MG63 (cell line): Measurements from ENCODE around the gene HERPUD2. TPM values are rescaled to one million over a fixed set of nuclear protein-coding genes. Genes with fewer than 3 reads are reported as not detected.
A peak's percentile ranks its signal among the peaks of the same experiment; 100 is the strongest.
"Not testable (repeated sequence)": the region's sequence is repeated elsewhere in the genome, so short reads cannot be mapped to it uniquely, and the experiment has no call there.

Experiments used
- DNase-seq: peaks from one replicate; pipeline ENCODE4 v3.0.0-alpha.2; 2020
- H3K27me3 ChIP-seq: fragments of 250-450 bp; sonication (Bioruptor Pico); 2 replicates; pipeline ENCODE4 v1.5.1; 2020; ENCODE audit warnings: mild to moderate bottlenecking, moderate library complexity
- H3K36me3 ChIP-seq: fragments of 250-450 bp; sonication (Bioruptor Pico); 2 replicates; pipeline ENCODE4 v1.5.1; 2020; ENCODE audit warnings: mild to moderate bottlenecking, moderate library complexity
- H3K4me3 ChIP-seq: fragments of 250-450 bp; sonication (Bioruptor Pico); 2 replicates; pipeline ENCODE4 v1.5.1; 2020; ENCODE audit warnings: mild to moderate bottlenecking, moderate library complexity
- H3K9me3 ChIP-seq: fragments of 250-450 bp; sonication (Bioruptor Pico); 2 replicates; pipeline ENCODE4 v1.5.1; 2020; ENCODE audit warnings: mild to moderate bottlenecking, moderate library complexity
- total RNA-seq: library from RNA; depleted of rRNA; stranded (reverse); fragments of >200 nt; shearing (Covaris generic); gene quantifications from 2 replicates; pipeline ENCODE4 v1.2.3, GENCODE V29; 2014; ENCODE audit warnings: low replicate concordance

The HERPUD2 gene
- total RNA-seq, 1 experiment from 2014 or later, result 12.0 TPM

DNA sequence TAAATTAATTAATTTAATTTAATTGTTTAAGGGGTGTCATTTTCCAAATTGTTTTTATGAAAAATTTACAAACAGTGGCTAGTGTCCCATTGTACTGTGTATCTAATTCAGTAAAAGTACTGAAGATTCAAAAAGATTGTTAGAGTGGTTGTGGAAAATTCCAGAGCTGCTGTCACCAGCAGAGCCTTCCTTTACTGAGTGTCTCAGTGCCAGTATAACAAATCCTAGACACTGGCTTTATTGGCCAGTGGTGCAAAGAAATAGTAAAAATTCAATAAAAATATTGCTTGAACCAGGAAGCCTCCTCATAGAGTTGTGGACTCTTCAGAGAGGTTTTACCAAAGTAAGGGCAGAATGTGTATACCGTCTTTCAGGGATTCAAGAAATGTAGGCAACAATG, 23.1 kb upstream of the HERPUD2 start:
- no peak overlapping the region for H3K4me3 ChIP-seq
- no peak for DNase-seq

DNA sequence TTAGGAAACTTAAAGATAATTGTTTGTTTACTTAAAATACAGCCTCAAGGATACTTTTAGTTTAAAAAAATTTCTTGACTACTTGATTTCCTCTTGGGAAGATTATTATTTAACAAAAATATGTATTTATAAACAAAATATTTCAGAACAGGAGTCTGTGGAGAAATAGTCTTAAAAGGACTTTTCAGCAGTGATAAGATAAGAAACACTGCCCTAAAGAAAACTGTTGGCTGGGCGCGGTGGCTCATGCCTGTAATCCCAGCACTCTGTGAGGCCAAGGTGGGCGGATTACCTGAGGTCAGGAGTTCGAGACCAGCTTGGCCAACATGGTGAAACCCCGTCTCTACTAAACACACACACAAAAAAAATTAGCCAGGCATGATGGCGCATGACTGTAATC, 22.6 kb upstream of the HERPUD2 start:
- H3K4me3 ChIP-seq, result no peak overlapping the region
- H3K36me3 ChIP-seq, result no peaks in the 10 kb centered on the region
- no peaks in the 10 kb centered on the region for H3K9me3 ChIP-seq

More for the DNA sequence above, 23.1 kb upstream of the HERPUD2 start:
- Histone ChIP-seq H3K36me3 (no peaks in the 10 kb centered on the region), H3K27me3 (0 out of 2 replicates have a peak, but pooled peaks cover 4% of the 10 kb centered on the region), H3K9me3 (no peaks in the 10 kb centered on the region)

DNA sequence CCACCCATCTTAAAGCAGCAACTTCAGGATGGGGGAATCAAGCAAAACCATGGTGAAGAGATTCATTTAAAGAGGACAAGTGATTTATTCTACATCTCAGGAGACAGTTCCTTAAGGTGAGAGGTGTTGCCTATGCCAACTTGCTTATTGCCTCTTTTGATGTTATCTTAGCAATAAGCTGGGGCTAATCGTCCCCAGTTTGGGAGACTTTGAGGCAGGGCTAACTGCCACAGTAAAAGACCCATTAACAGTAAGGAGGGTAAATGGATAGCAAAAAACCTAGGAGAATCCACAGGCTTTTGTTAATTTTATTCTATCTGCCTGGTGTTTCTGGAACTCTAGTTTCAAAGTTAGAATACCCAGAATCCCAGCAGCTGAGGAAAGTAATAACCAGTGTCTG, 22.1 kb upstream of the HERPUD2 start:
- 0 out of 2 replicates have a peak, but pooled peaks cover 4% of the 10 kb centered on the region for H3K27me3 ChIP-seq
- H3K4me3 ChIP-seq, result no peak overlapping the region

More for the DNA sequence above, 22.6 kb upstream of the HERPUD2 start:
- no peak for DNase-seq
- H3K27me3 ChIP-seq, result 0 out of 2 replicates have a peak, but pooled peaks cover 4% of the 10 kb centered on the region

DNA sequence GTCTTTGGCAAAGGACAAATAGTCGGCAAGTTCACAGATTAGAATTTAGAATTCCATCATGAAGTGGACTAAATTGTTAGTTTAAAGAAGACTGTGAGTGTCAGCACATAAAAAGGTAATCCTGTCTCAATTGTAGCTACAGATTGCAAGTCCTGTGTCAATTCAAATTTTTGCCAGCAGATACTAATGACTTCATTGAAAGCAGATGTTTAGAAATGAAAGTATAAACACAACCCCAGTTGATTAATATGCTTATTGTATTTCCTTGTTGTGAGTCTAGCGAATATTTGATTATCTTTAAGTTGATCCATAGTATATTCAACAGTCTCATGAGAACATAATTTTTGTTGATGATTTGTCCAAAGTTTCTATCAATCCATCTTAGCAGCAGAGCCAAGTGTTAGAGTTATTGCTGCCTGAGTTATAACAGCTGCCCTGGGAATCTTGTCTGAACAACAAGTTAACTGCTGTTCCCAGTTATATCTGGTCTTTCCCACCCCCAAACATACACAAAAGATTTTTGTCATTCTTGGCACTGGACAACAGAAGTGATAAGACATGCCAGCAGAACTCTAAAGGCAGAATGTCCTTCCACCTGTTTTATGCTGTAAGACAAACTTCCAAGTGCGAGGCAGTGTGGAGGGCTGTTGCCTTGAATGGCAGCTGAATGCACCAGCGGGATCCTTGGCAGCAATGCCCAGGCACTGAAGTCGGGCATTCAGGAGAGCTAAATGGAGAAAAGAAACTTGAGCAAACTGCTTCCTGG, 21.3 kb upstream of the HERPUD2 start:
- Histone ChIP-seq H3K9me3 (no peaks in the 10 kb centered on the region), H3K27me3 (0 out of 2 replicates have a peak, but pooled peaks cover 4% of the 10 kb centered on the region), H3K36me3 (no peaks in the 10 kb centered on the region), H3K4me3 (0 out of 2 replicates have a peak overlapping the region, but pooled peaks have one; percentile 8)
- peak; percentile 38 for DNase-seq

More for the DNA sequence above, 22.1 kb upstream of the HERPUD2 start:
- DNase-seq, result no peak
- Histone ChIP-seq H3K36me3 (no peaks in the 10 kb centered on the region), H3K9me3 (no peaks in the 10 kb centered on the region)

DNA sequence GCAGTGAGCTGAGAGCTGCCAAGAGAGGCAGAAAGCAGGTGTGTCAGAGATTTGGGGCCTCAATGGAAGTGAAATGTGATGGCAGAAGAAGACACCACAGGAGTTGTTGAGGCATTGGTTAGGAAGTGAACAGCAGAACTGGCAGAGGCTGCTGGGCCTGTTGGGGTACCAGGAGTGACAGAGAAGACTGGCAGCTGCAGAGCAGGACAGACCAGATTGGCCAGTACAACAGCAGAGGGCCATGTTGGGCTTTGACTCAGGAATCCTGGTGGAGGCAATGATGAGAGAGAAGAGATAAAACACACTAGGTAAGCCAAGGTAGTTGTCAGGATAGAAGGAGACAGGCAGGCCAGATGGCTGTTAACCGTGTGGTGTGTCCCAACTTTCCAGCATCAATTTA, 19.9 kb upstream of the HERPUD2 start:
- Histone ChIP-seq H3K27me3 (0 out of 2 replicates have a peak, but pooled peaks cover 4% of the 10 kb centered on the region), H3K4me3 (no peak overlapping the region), H3K9me3 (no peaks in the 10 kb centered on the region), H3K36me3 (no peaks in the 10 kb centered on the region)
- DNase-seq, result no peak

DNA sequence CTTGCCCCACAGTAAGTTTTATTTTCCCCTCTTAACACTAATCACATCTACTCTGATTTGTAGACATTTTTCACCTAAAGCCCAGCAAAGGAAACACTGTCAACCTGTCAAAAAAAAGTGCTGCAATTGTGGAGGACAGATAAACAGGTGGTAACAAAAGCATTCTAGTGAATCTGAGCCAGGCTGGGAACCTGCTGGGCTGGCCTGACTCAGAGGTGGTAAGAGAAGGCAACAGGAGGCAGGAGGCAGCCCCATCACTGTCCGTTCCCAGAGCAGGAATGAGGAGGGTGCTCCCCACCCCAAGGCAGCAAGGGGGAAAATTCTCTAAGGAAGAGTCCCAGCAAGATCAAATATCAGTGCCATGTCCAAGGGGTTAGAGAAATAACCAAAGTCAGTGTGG, 19.5 kb upstream of the HERPUD2 start:
- no peak overlapping the region for H3K4me3 ChIP-seq
- no peaks in the 10 kb centered on the region for H3K36me3 ChIP-seq
- DNase-seq, result no peak
- H3K27me3 ChIP-seq, result 0 out of 2 replicates have a peak, but pooled peaks cover 4% of the 10 kb centered on the region
- no peaks in the 10 kb centered on the region for H3K9me3 ChIP-seq

DNA sequence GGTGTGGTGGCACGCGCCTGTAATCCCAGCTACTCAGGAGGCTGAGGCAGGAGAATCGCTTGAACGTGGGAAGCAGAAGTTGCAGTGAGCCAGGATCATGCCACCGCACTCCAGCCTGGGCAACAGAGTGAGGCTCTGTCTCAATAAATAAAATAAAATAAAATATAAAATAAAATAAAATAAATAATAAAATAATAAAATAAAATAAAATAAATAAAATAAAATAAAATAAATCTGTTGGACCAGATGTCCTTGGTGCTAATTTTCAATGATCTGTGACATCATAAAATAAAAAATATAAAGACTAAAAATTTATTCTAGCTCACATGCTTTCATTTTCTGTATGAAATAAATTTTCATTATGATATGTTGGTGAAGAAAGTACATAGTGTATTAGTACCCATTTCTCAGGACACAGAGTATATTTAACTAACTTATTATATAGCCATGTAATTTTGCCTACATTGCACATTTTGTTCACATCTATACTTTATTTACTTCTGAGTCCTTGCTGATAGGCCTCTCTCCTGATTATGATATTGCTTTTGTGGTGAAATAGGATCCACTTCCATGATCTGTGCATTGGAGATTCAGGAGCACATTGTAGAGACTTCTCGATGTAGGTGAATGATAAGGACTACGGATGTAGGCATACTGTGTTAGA, 17.8 kb upstream of the HERPUD2 start:
- Histone ChIP-seq H3K4me3 (no peak overlapping the region), H3K27me3 (0 out of 2 replicates have a peak, but pooled peaks cover 4% of the 10 kb centered on the region), H3K9me3 (no peaks in the 10 kb centered on the region), H3K36me3 (no peaks in the 10 kb centered on the region)
- DNase-seq, result no peak

DNA sequence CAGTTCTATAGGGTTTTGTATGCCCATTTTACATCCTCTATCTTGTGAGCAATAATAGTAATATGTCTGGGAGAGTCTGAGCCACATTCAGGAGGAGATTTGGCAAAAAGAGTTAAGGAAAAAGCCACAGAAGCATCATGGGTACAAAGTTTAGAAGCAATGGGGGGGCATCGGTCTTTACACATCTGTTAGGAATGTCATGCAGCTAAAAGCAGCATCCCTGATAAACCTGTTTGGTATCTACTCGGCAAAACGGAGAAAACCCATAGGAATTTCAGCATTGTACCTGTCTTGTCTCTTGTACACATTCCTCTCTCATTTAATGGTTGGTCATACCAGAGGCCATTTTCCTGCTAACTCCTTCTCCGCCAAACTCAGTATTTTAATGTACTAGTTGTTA, 12.5 kb upstream of the HERPUD2 start:
- H3K27me3 ChIP-seq, result no peaks in the 10 kb centered on the region
- no peak for DNase-seq
- H3K4me3 ChIP-seq, result no peak overlapping the region
- H3K9me3 ChIP-seq, result no peaks in the 10 kb centered on the region
- H3K36me3 ChIP-seq, result no peaks in the 10 kb centered on the region

DNA sequence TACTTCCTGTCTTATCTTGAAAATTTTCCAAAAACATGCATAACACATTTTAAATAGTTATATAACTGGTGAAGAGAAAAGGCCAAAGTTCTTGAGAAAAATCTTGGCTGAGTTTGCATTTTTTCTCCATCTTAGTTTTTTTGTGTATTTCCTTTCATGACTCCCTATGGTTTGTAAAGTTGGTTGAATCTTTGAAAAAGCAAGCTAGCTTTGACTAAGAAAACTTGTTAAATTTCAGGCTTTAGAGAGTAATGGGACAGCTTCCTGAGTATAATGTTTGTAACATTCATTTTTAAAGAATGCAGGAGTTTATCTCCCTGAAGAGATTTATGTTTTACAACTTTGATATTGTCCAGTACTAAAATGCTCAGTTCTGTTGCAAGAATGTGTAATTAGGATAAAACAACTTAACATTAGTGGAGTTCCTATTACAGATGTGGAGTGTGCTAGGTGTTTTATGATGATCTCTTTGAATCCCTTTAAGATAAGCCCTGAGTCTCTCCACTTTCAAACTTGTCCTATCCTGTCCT, 11.1 kb upstream of the HERPUD2 start:
- no peaks in the 10 kb centered on the region for H3K36me3 ChIP-seq
- no peak overlapping the region for H3K4me3 ChIP-seq
- no peaks in the 10 kb centered on the region for H3K27me3 ChIP-seq
- H3K9me3 ChIP-seq, result no peaks in the 10 kb centered on the region
- no peak for DNase-seq

DNA sequence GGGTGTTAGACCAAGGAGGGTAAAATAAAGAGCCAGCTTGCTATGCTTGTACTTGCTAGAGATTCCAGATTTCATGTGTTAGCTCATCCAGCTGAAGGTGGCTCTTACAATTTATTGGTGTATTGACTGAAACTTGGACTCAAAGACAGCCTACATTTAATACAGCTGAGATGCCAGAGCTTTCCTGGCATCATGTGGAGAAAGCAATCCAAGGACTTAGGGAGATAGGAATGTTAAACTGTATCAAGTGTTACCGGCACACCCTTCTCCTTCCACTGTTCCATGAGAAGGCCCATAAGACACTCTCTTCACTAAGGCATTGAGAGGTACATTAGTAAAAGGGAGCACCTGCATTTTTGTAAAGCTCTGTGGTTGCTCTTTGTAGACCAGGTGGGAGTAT, 9.3 kb upstream of the HERPUD2 start:
- Histone ChIP-seq H3K4me3 (no peak overlapping the region), H3K27me3 (no peaks in the 10 kb centered on the region), H3K36me3 (no peaks in the 10 kb centered on the region), H3K9me3 (no peaks in the 10 kb centered on the region)
- no peak for DNase-seq

DNA sequence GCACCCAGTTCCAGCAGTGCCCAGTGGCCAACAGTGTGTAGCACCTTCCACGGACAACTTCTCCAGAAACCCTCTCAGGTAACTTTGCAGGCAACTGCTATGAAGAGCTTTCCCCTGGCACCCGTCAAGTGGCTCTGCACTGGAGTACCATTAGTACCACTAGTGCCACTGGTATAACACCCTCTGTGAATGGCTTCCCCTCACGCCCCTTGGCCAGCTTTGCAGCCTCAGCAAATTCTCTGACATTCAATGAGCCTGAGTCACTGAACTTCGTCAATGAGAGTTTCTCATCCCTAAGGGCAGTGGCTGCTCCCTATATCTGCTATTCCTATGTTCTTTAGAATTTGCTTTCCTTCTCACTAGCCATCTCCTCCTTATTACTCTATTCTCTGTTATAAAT, 7.6 kb upstream of the HERPUD2 start:
- Histone ChIP-seq H3K27me3 (no peaks in the 10 kb centered on the region), H3K9me3 (no peaks in the 10 kb centered on the region), H3K4me3 (no peak overlapping the region), H3K36me3 (no peaks in the 10 kb centered on the region)
- no peak for DNase-seq

DNA sequence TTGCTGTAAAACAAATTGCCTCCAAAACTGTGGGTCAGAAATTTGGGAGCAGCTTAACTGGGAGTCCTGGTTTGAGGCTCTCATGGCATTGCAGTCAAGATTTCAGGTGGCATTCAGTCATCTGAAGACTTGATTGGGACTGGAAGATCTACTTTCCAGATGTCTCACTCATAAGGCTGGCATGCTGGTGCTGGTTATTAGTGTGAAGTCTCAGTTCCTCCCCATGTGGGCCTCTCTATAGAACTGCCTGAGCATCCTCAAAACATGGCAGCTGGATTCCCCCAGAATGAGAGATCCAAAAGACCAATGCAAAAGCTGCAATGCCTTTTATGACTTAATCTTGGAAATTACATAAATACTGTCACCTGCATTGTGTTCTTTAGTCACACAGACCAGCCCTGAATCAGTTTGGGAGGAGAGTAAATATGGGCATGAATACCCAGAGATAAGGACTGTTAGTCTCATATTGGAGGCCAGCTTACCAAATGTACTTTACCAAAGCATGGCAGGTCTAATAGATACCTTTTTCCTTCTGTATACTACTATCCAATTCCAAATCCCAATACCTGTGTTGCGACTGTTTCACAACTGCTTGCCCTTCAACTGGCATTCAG, 6.5 kb upstream of the HERPUD2 start:
- no peaks in the 10 kb centered on the region for H3K27me3 ChIP-seq
- DNase-seq, result no peak
- H3K36me3 ChIP-seq, result no peaks in the 10 kb centered on the region
- H3K9me3 ChIP-seq, result no peaks in the 10 kb centered on the region
- no peak overlapping the region for H3K4me3 ChIP-seq

DNA sequence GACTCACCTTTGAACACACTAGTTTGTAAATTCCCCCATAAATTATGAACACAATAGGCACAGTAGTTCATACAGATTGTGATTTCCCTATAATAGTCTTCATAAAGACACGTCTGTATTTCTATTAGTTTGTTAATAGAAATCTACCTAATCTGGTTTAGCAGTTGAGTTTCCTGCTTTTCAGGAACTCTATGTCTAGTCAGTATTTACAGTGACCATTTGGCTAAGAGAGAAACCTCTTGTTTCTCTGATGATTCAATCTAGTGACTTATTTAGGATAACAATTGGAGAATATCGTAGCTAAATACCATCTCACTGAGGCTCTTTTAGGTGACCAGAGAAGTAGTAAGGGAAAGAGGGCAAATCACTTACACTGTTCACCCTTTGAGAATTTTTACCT, 5.9 kb upstream of the HERPUD2 start:
- no peaks in the 10 kb centered on the region for H3K36me3 ChIP-seq
- no peak for DNase-seq
- H3K9me3 ChIP-seq, result no peaks in the 10 kb centered on the region
- no peaks in the 10 kb centered on the region for H3K27me3 ChIP-seq
- no peak overlapping the region for H3K4me3 ChIP-seq

DNA sequence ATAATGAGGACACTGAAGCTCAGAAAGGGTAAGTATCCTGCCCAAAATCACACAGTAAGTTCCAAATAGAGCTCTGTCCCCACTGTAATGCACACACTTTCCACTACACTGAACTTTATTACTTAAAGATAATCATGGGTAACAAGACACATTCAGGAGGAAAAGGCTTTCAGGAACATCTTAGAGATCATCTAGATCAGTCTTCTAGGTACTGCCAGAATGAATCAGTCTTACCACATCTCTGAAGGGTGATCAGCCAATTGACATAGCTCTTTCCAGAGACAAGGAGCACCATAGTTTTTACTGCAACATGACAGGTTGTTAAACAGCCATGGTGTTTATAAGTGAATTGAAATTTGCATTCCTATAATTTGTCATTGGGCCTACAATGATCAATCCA, 5.4 kb upstream of the HERPUD2 start:
- DNase-seq, result no peak
- no peak overlapping the region for H3K4me3 ChIP-seq
- H3K27me3 ChIP-seq, result no peaks in the 10 kb centered on the region
- no peaks in the 10 kb centered on the region for H3K9me3 ChIP-seq
- no peaks in the 10 kb centered on the region for H3K36me3 ChIP-seq

DNA sequence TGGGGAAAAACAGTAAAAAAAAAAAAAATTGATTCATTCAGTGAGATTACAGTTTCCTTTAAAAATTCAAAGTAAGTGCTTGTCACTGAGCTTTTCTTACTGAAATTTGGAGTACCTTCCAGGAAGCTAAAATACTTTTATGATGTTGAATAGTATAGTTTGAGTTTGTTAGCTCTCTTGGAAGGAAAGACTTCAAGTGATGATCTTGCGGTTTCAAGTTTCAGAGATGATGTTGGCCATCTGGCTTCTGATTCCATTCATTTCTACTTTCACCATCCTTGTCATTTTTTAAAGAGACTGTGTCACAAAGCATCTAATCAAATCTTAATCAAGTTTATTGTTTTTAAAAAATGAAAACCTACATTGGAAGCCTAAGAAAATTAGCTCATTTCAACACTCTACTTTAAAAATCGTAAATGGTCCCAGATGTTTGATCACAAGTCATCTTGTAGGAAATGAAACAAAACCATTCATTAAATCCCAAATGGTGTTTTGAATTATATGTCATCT, 4.9 kb upstream of the HERPUD2 start:
- Histone ChIP-seq H3K36me3 (no peaks in the 10 kb centered on the region), H3K9me3 (no peaks in the 10 kb centered on the region), H3K27me3 (no peaks in the 10 kb centered on the region), H3K4me3 (no peak overlapping the region)
- DNase-seq, result no peak

DNA sequence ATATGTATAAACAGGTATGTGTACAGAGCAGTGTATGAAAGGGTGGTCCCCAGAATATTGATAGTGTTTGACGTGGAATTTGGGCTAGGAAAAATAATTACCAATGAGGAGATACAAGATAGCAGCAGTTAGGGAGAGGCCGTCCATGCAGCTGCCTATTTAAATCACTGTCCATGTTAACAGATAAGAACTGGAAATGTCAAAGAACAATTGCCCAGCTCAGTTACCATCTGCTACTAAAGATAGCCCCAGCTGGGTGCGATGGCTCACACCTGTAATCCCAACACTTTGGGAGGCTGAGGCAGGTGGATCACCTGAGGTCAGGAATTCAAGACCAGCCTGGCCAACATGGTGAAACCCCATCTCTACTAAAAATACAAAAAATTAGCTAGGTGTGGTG, 3.4 kb upstream of the HERPUD2 start:
- not testable (repeated sequence) for DNase-seq, H3K9me3 ChIP-seq, H3K4me3 ChIP-seq

More for the DNA sequence above, 3.4 kb upstream of the HERPUD2 start:
- H3K36me3 ChIP-seq, H3K27me3 ChIP-seq: not testable (repeated sequence)
